ENCODE results near the gene VSNL1. TPM values are rescaled to one million over a fixed set of nuclear protein-coding genes. Genes with fewer than 3 reads are reported as not detected.
A peak's percentile ranks its signal among the peaks of the same experiment; 100 is the strongest.

The VSNL1 gene
- total RNA-seq, 1 donor: 0.36 TPM

- no peak for TF ChIP-seq CTCF (IDR thresholded peaks at IDR 0.05; ENCODE audit: extremely low read depth, low read depth, low read length)
- H3K4me2 ChIP-seq (ENCODE audit: insufficient read depth, low read length): no peak overlapping the region
- DNase-seq (ENCODE audit: insufficient read length, low spot score, missing footprints): peak; percentile 54
- no peak overlapping the region for H2AFZ ChIP-seq (ENCODE audit: low read length)
- no peaks in the 10 kb centered on the region for H3K36me3 ChIP-seq (ENCODE audit: insufficient read depth, low read length)
- H3K9me3 ChIP-seq (ENCODE audit: low read depth, low read length): no peaks in the 10 kb centered on the region
- H4K20me1 ChIP-seq (ENCODE audit: insufficient read depth, low read length): no peaks in the 10 kb centered on the region
- no peak overlapping the region for H3K4me3 ChIP-seq (ENCODE audit: insufficient read depth, low read length)
- H3K79me2 ChIP-seq (ENCODE audit: insufficient read depth, low read length): no peaks in the 10 kb centered on the region
- H3K27me3 ChIP-seq (ENCODE audit: insufficient read depth, low read length): no peaks in the 10 kb centered on the region
- no peak overlapping the region for H3K27ac ChIP-seq (ENCODE audit: low read depth, low read length)
- no peaks in the 10 kb centered on the region for H3K4me1 ChIP-seq (ENCODE audit: insufficient read depth, low read length)
Observed at GRCh38 chr2:17634997-17635396, 94.5 kb downstream of the VSNL1 start.

DNA sequence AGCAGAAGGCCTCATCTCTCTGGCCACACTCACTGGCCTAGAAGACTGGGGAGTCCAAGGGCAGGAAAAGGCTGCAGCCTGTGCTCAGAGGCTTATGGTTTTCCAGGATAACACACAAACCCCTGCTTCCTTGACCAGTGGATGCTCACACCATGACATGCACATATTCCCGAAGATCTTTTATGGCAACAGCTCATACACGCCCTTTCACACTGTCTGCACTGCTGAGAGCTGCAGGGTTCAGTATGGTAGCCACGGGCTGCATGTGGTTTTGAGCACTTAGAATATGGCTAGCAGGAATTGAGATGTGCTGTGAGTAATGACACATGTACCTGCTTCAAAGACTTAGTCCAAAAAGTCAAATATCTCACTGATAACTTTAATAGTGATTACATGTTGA is 95.8 kb downstream of the VSNL1 start:
- H3K27ac ChIP-seq (ENCODE audit: low read depth, low read length): no peak overlapping the region
- H3K79me2 ChIP-seq (ENCODE audit: insufficient read depth, low read length): no peaks in the 10 kb centered on the region
- H3K36me3 ChIP-seq (ENCODE audit: insufficient read depth, low read length): no peaks in the 10 kb centered on the region
- no peaks in the 10 kb centered on the region for H3K4me1 ChIP-seq (ENCODE audit: insufficient read depth, low read length)
- DNase-seq (ENCODE audit: insufficient read length, low spot score, missing footprints): no peak
- H3K27me3 ChIP-seq (ENCODE audit: insufficient read depth, low read length): no peaks in the 10 kb centered on the region
- TF ChIP-seq CTCF (IDR thresholded peaks at IDR 0.05; ENCODE audit: extremely low read depth, low read depth, low read length): no peak
- no peaks in the 10 kb centered on the region for H3K9me3 ChIP-seq (ENCODE audit: low read depth, low read length)
- no peak overlapping the region for H3K4me3 ChIP-seq (ENCODE audit: insufficient read depth, low read length)
- H3K4me2 ChIP-seq (ENCODE audit: insufficient read depth, low read length): no peak overlapping the region
- no peaks in the 10 kb centered on the region for H4K20me1 ChIP-seq (ENCODE audit: insufficient read depth, low read length)
- H2AFZ ChIP-seq (ENCODE audit: low read length): no peak overlapping the region

DNA sequence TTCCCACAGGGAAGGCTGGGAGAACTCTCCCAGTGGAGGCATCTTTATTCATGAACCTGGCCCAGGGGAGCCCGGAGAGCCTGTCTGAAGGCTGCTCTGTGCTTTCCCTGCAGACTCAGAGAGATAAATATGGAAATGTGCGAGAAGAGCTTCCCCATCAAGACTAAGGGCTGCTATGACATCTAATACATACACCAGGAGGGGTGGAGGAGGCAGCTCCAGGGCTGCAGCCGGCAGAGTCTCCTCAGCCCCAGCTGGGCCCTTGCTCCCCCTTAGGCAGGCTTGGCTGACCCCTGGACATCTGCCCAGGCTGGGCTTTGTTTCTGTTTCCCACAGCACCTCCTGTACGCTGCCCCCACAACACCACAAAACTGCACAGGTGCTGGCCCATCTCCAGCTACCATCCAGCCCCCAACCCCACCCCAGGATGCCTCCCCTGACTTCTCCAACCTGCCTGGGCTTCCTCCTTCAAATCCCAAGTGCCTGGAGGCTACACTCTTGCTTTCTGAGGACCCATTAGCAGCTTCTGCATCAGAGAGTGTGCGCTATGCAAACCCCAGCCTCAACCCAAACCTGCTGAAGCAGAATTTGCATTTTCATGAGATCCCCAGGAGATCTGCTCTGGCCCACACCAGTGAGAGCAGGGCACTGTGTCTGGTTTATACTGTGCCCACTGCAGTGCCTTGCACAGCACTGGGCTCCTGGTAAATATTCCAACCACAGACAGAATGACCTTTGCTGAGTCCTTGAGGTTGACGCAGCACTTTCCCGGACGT is 96.8 kb downstream of the VSNL1 start:
- Histone ChIP-seq H3K4me2 (ENCODE audit: insufficient read depth, low read length) (no peak overlapping the region), H3K4me3 (ENCODE audit: insufficient read depth, low read length) (no peak overlapping the region), H4K20me1 (ENCODE audit: insufficient read depth, low read length) (no peaks in the 10 kb centered on the region), H3K4me1 (ENCODE audit: insufficient read depth, low read length) (no peaks in the 10 kb centered on the region), H3K79me2 (ENCODE audit: insufficient read depth, low read length) (no peaks in the 10 kb centered on the region), H3K36me3 (ENCODE audit: insufficient read depth, low read length) (no peaks in the 10 kb centered on the region), H3K9me3 (ENCODE audit: low read depth, low read length) (no peaks in the 10 kb centered on the region), H3K27me3 (ENCODE audit: insufficient read depth, low read length) (no peaks in the 10 kb centered on the region), H3K27ac (ENCODE audit: low read depth, low read length) (no peak overlapping the region), H2AFZ (ENCODE audit: low read length) (no peak overlapping the region)
- TF ChIP-seq CTCF (IDR thresholded peaks at IDR 0.05; ENCODE audit: extremely low read depth, low read depth, low read length): no peak
- no peak for DNase-seq (ENCODE audit: insufficient read length, low spot score, missing footprints)

DNA sequence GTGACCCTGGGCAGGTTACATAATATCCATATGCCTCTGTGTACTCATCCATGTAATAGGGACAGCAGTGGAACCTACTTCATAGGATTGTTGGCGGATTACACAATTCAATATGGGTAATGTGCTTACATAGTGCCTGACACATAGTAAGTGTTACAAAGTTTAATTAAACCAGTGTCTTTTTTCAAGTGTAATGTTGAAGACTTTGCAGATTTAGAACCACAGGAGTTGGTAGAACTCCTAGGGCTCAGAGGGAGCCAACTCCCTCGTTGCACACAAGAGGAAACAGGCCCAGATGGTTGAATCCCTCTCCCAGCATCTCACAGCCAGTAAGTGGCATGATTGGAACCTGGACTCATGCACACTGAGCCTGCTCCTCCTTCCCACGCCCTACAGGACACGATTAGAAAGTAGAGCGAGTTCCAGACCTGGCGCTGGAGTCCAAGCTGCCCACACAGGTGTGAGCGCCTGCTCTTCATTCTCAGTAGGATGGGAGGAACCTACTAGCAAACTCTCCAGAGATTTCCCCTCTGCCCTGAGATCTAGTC is 97.8 kb downstream of the VSNL1 start:
- Histone ChIP-seq H4K20me1 (ENCODE audit: insufficient read depth, low read length) (no peaks in the 10 kb centered on the region), H3K9me3 (ENCODE audit: low read depth, low read length) (no peaks in the 10 kb centered on the region), H3K79me2 (ENCODE audit: insufficient read depth, low read length) (no peaks in the 10 kb centered on the region), H3K27me3 (ENCODE audit: insufficient read depth, low read length) (no peaks in the 10 kb centered on the region), H3K4me3 (ENCODE audit: insufficient read depth, low read length) (no peak overlapping the region), H2AFZ (ENCODE audit: low read length) (no peak overlapping the region), H3K27ac (ENCODE audit: low read depth, low read length) (no peak overlapping the region), H3K4me2 (ENCODE audit: insufficient read depth, low read length) (no peak overlapping the region), H3K4me1 (ENCODE audit: insufficient read depth, low read length) (peaks cover 8% of the 10 kb centered on the region), H3K36me3 (ENCODE audit: insufficient read depth, low read length) (no peaks in the 10 kb centered on the region)
- no peak for TF ChIP-seq CTCF (IDR thresholded peaks at IDR 0.05; ENCODE audit: extremely low read depth, low read depth, low read length)
- no peak for DNase-seq (ENCODE audit: insufficient read length, low spot score, missing footprints)

Data from osteoblast (primary cell).